RWPE1 (cell line): ENCODE measurements around the gene PRRX2.

Source experiments
- CTCF ChIA-PET: fragments of 350-600 bp; sonication (Branson Sonifier 250); formaldehyde crosslinking; extraction: SDS; loops from one replicate; lab custom pipeline; 2021; lab: Yijun Ruan, JAX
- POLR2A ChIA-PET: fragments of 400-600 bp; formaldehyde crosslinking; extraction: SDS; loops from one replicate; lab custom pipeline; 2020; ENCODE audit warnings: antibody characterized with exemption; ENCODE audit not compliant: low non-redundant PET; lab: Yijun Ruan, JAX
- DNase-seq: peaks from one replicate; pipeline ENCODE4 v3.0.0; 2012; ENCODE audit warnings: low spot score
- H3K27ac ChIP-seq: fragments of 450-650 bp; 2 replicates; pipeline ENCODE4 v1.5.1; 2017
- TF ChIP-seq, protein P1 (sequence below): fragments of 450-650 bp; conservative IDR thresholded peaks from 2 replicates; pipeline ENCODE4 v1.5.1; 2017; ENCODE audit warnings: low read depth, mild to moderate bottlenecking

PRRX2 gene

DNA sequence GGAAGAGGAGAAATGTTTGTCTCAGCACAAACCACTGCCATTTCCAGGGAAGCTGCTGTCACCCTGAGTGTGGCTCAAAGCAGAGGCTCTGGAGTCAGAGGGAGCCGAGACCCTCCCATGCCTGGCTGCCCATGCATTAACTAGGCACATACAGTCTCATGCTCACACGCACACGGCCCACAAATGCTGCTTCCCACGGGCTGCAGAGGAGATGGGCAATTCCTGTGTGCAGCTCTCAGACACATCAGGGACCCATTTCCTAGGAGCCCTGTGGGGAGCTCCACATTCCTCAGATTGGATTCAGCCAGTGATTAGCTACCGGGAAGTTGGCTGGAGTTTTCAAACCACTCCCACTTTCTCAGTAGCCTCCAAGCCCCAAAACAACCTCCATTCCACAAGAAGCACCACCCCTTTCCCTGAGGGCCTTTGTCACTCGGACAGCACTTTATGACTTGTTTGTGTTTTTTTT lies 96.5 kb downstream of the PRRX2 start:
- TF ChIP-seq, protein P1, sequence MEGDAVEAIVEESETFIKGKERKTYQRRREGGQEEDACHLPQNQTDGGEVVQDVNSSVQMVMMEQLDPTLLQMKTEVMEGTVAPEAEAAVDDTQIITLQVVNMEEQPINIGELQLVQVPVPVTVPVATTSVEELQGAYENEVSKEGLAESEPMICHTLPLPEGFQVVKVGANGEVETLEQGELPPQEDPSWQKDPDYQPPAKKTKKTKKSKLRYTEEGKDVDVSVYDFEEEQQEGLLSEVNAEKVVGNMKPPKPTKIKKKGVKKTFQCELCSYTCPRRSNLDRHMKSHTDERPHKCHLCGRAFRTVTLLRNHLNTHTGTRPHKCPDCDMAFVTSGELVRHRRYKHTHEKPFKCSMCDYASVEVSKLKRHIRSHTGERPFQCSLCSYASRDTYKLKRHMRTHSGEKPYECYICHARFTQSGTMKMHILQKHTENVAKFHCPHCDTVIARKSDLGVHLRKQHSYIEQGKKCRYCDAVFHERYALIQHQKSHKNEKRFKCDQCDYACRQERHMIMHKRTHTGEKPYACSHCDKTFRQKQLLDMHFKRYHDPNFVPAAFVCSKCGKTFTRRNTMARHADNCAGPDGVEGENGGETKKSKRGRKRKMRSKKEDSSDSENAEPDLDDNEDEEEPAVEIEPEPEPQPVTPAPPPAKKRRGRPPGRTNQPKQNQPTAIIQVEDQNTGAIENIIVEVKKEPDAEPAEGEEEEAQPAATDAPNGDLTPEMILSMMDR = no peak
- no peak overlapping the region for H3K27ac ChIP-seq
- POLR2A ChIA-PET = interaction anchor here (0.7 kb wide), 1 partner anchor 990 kb away, joined by 12 read pairs; no protein-coding TSS in a partner anchor

DNA sequence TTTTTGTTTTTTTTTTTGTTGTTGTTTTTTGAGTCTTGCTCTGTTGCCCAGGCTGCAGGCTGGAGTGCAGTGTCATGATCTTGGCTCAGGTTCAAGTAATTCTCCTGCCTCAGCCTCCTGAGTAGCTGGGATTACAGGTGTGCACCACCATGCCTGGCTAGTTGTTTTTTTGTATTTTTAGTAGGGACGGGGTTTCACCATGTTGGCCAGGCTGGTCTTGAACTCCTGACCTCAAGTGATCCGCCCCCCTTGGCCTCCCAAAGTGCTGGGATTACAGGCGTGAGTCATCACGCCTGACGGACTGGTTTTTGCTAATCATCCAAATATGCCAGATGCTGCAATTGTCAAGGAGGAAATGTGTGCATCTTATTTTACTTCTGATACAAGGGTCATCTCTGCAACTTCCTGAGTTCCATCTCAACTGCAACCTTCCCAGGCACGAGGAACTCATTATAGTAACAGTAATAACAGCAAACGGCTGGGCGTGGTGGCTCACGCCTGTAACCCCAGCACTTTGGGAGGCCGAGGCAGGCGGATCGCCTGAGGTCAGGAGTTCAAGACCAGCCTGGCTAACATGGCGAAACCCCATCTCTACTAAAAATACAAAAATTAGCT lies 97.0 kb downstream of the PRRX2 start:
- peak overlapping the region; percentile 65 for H3K27ac ChIP-seq
- POLR2A ChIA-PET = interaction anchor here (0.7 kb wide), 1 partner anchor 990 kb away, joined by 12 read pairs; no protein-coding TSS in a partner anchor
- DNase-seq = peak; percentile 79
- CTCF ChIA-PET = interaction anchor here (0.6 to 1.3 kb wide), 3 partner anchors 19 to 877 kb away, joined by 3 to 4 read pairs (median 3); no protein-coding TSS in a partner anchor

More for the DNA sequence above, 96.5 kb downstream of the PRRX2 start:
- CTCF ChIA-PET = interaction anchor here (0.6 to 1.3 kb wide), 2 partner anchors 20 to 24 kb away, joined by 3 to 4 read pairs; no protein-coding TSS in a partner anchor
- no peak for DNase-seq

DNA sequence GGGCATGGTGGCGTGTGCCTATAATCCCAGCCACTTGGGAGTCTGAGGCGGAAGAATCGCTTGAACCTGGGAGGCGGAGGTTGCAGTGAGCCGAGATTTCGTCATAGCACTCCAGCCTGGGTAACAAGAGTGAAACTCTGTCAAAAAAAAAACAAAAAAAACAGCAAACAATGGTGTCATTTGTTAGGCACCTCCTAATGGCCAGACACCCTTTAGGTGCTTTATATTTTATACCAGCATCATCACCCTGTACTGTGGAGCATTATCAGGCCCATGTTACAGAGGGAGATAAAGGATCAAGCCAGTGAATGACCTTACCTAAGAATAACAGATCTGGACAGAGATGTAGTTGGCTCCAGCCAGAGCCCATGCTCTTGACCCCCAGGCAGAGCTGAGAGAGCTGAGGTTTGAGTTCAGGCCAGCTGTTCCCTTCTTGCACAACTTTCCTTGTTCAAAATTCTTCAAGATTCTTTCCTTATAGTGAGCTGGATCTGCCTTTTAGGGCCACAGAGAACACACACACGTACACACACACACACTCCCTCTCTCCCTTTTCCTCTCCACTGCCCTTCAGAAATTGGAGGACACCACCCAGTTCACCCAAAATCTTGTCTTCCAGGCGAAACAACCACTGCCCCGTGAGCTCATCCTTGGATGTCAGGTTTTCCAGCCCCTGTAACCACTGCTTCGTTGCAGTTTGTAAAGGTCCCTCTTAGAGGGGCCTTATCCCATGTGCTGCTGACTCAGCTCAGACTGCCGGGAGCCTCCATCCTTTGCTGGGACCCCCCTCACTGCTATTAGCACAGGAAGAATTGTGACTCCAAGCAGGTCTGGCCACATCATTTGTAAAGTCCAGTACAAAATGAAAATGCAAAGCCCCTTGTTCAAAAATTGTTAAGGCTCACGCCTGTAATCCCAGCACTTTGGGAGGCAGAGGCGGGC lies 97.8 kb downstream of the PRRX2 start:
- ChIA-PET POLR2A (no interaction called here), CTCF (interaction anchor here (0.7 kb wide), 1 partner anchor 878 kb away, joined by 3 read pairs; no protein-coding TSS in a partner anchor)
- H3K27ac ChIP-seq = peak overlapping the region; percentile 65

DNA sequence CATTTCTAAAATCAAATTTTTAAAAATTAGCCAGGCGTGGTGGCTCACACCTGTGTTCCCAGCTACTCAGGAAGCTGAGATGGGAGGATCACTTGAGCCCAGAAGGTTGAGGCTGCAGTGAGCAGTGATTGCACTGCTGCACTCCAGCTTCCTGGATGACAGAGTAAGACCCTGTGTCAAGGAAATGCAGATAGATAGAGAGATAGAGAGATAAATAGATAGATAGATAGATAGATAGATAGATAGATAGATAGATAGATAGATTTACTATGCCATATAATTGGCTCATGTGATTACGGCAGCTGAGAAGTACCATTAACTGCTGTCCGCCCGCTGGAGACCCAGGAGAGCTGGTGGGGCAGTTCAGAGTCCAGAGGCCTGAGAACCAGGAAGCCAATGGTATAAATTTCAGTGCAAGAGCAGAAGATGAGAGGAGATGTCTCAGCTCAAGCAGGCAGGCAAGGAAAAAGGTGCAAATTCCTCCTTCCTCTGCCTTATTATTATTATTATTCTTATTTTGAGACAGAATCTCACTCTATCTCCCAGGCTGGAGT lies 100.4 kb downstream of the PRRX2 start:
- POLR2A ChIA-PET = no interaction called here
- TF ChIP-seq, protein P1 = no peak
- DNase-seq = no peak
- no peak overlapping the region for H3K27ac ChIP-seq
- CTCF ChIA-PET = interaction anchor here (0.6 kb wide), 1 partner anchor 23 kb away, joined by 4 read pairs; no protein-coding TSS in a partner anchor

More for the DNA sequence above, 97.8 kb downstream of the PRRX2 start:
- TF ChIP-seq, protein P1 = no peak
- no peak for DNase-seq

DNA sequence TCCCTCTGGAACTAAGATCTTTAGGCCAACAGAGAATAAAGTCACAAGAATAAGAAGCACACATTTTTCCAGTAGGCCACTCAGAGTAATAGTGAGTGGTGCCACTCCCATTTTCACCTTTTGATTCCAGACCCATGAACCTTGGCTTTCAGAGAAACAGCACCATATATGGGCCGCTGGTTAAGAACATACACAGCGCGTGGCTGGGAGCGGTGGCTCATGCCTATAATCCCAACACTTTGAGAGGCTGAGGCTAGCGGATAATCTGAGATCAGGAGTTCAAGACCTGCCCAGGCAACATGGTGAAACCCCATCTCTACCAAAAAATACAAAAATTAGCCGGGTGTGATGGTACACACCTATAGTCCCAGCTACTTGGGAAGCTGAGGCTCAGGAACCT lies 103.0 kb downstream of the PRRX2 start:
- no peak overlapping the region for H3K27ac ChIP-seq
- POLR2A ChIA-PET = interaction anchor here (0.7 kb wide), 1 partner anchor 66 kb away, joined by 8 read pairs; no protein-coding TSS in a partner anchor
- CTCF ChIA-PET = interaction anchor here (0.6 kb wide), 2 partner anchors 42 to 208 kb away, joined by 4 to 6 read pairs; no protein-coding TSS in a partner anchor
- TF ChIP-seq, protein P1 = no peak
- DNase-seq = no peak

DNA sequence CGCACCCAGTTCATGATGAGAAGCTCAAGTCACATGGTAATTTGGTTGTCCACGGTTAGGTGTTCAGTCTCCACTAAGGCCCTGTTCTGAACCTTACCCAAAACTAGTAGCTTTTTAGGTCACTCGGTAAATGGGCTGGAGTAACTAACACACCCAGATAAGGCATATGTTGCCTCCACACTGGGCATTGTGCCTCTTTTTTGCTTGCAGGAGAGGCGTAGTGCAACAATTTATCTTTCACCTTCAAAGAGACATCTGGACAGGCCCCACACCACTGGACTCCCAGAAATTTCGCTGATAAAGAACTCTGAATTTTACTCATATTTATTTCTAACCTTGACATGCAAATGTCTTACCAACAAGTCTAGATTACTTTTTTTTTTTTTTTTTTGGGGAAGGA lies 104.2 kb downstream of the PRRX2 start:
- CTCF ChIA-PET = interaction anchor here (0.5 kb wide), 1 partner anchor 641 kb away, joined by 6 read pairs; no protein-coding TSS in a partner anchor
- TF ChIP-seq, protein P1 = no peak
- H3K27ac ChIP-seq = no peak overlapping the region
- no peak for DNase-seq
- POLR2A ChIA-PET = no interaction called here
